NT2/D1 (cell line): ENCODE results near the gene MINDY1.

ENCODE experiments used
- DNase-seq: peaks from one replicate; pipeline ENCODE4 v3.0.0-alpha.2; 2011; ENCODE audit warnings: low read depth, low spot score
- H3K27me3 ChIP-seq: 2 replicates; pipeline ENCODE4 v1.6.0; 2011; ENCODE audit warnings: mild to moderate bottlenecking; ENCODE audit not compliant: insufficient read length, insufficient read depth
- H3K36me3 ChIP-seq: 2 replicates; pipeline ENCODE4 v1.6.1; 2011; ENCODE audit warnings: mild to moderate bottlenecking, low read length, mixed read lengths; ENCODE audit not compliant: insufficient read depth, insufficient read length
- H3K4me1 ChIP-seq: 2 replicates; pipeline ENCODE4 v1.5.1; 2011; ENCODE audit not compliant: insufficient read depth, insufficient read length
- H3K4me3 ChIP-seq: 2 replicates; pipeline ENCODE4 v1.5.1; 2011; ENCODE audit warnings: low read depth; ENCODE audit not compliant: insufficient read length
- H3K9ac ChIP-seq: 2 replicates; pipeline ENCODE4 v1.6.0; 2011; ENCODE audit warnings: low read depth; ENCODE audit not compliant: insufficient read length
- H3K9me3 ChIP-seq: 2 replicates; pipeline ENCODE4 v1.5.1; 2011; ENCODE audit warnings: mild to moderate bottlenecking, low read length; ENCODE audit not compliant: insufficient read depth
- SUZ12 ChIP-seq: IDR thresholded peaks from 2 replicates; pipeline ENCODE4 v1.6.1; 2011; ENCODE audit not compliant: insufficient read length, insufficient read depth; ENCODE audit errors: extremely low read depth
- YY1 ChIP-seq: IDR thresholded peaks from 2 replicates; pipeline ENCODE4 v1.6.1; 2011; ENCODE audit not compliant: insufficient read length, insufficient read depth
- ZNF274 ChIP-seq: IDR thresholded peaks from 2 replicates; pipeline ENCODE4 v1.6.1; 2011; ENCODE audit warnings: mild to moderate bottlenecking, low read depth, low read length

Gene MINDY1

DNA sequence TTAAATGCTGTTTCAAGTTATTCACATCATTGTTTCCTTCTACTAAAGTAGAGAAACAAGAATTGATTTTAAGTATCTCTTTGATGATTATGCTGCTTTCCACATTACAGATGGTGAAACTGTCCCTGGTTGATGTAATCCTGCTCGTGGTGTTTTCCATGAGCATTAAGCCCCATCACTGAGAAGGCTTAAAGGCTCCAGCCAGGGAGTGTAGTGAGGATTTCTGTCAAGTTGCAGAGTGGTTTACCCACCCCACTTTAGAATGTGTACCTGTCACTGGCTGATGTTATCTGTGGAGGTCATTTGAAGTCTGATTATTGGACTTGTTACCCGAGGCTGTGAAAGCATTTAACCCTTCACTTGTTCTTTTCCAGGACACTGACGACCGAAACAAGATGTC, 44.9 kb downstream of the MINDY1 start:
- peaks cover 89% of the 10 kb centered on the region for H3K36me3 ChIP-seq
- no peaks in the 10 kb centered on the region for H3K9me3 ChIP-seq
- H3K4me3 ChIP-seq: no peak overlapping the region
- no peaks in the 10 kb centered on the region for H3K4me1 ChIP-seq
- no peak for TF ChIP-seq ZNF274
- no peak for TF ChIP-seq SUZ12
- TF ChIP-seq YY1: no peak
- no peak overlapping the region for H3K9ac ChIP-seq
- no peak for DNase-seq
- H3K27me3 ChIP-seq: no peaks in the 10 kb centered on the region

DNA sequence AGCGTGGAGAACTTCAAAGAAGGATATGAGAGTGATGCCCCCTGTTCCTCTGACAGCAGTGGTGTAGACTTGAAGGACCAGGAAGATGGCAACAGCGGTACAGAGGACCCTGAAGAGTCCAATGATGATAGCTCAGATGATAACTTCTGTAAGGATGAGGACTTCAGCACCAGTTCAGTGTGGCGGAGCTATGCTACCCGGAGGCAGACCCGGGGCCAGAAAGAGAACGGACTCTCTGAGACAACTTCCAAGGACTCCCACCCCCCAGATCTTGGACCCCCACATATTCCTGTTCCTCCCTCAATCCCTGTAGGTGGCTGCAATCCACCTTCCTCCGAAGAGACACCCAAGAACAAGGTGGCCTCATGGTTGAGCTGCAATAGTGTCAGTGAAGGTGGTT, 46.1 kb downstream of the MINDY1 start:
- Histone ChIP-seq H3K36me3 (peaks cover 87% of the 10 kb centered on the region), H3K27me3 (no peaks in the 10 kb centered on the region), H3K9me3 (no peaks in the 10 kb centered on the region), H3K9ac (no peak overlapping the region), H3K4me1 (no peaks in the 10 kb centered on the region), H3K4me3 (no peak overlapping the region)
- DNase-seq: no peak
- TF ChIP-seq ZNF274 (no peak), YY1 (no peak), SUZ12 (no peak)

DNA sequence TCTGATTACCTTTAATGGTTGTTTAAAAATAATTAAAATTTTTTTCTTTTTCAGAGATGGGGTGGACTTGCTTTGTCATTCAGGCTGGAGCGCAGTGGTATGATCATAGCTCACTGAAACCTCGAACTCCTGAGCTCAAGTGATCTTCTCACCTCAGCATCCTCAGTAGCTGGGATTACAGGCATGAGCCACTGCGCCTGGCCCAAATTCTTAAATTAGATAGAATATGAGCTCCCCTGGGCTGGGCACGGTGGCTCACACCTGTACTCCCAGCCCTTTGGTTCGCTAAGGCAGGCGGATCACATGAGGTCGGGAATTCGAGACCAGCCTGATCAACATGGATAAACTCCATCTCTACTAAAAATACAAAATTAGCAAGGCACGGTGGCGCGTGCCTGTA, 49.0 kb downstream of the MINDY1 start:
- no peaks in the 10 kb centered on the region for H3K9me3 ChIP-seq
- no peaks in the 10 kb centered on the region for H3K4me1 ChIP-seq
- DNase-seq: no peak
- H3K4me3 ChIP-seq: no peak overlapping the region
- peaks cover 81% of the 10 kb centered on the region for H3K36me3 ChIP-seq
- H3K9ac ChIP-seq: no peak overlapping the region
- H3K27me3 ChIP-seq: no peaks in the 10 kb centered on the region
- no peak for TF ChIP-seq SUZ12
- TF ChIP-seq YY1: no peak
- no peak for TF ChIP-seq ZNF274

DNA sequence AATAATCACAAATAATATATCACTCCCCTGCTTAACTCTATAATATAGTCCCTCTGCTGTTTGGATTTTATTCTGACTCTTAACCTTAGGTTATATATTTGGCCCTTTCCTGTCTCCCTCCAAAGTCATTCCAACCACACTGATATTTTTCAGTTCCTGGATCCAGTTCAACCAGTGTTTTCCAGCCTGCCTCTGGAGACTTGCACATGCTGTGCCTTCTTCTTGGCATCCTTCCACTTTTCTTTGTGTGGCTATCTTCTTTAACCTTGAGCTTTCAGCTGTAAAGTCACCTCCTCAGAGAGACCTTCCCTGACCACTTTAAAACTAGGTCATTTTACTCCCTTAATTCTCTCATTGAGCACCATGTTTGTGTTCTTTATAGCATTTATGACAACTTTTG, 51.4 kb downstream of the MINDY1 start:
- Histone ChIP-seq H3K9me3 (no peaks in the 10 kb centered on the region), H3K36me3 (peaks cover 83% of the 10 kb centered on the region), H3K4me1 (no peaks in the 10 kb centered on the region), H3K27me3 (no peaks in the 10 kb centered on the region), H3K4me3 (no peak overlapping the region), H3K9ac (no peak overlapping the region)
- DNase-seq: no peak
- TF ChIP-seq ZNF274 (no peak), YY1 (no peak), SUZ12 (no peak)

DNA sequence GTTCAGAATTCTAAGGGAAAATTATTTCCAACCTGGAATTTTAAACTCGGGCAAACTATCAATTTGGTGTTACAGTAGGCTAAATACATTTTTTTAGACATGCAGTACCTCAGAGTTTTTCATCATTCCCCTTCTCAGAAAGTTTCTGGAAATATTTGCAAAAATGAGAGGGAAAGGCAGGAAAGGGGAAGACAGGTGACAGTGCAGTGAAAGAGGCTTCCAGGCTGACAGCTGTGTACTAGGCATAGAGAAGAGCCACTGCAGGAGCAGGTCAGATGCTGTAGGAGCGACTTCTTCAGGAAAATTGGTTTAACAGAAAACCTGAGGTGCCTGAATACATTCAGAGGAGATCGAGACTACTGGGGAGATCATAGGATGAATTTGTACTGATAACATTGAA, 52.0 kb downstream of the MINDY1 start:
- no peak for TF ChIP-seq ZNF274
- no peak for TF ChIP-seq YY1
- no peak for TF ChIP-seq SUZ12
- Histone ChIP-seq H3K9ac (no peak overlapping the region), H3K27me3 (no peaks in the 10 kb centered on the region), H3K36me3 (peaks cover 84% of the 10 kb centered on the region), H3K4me3 (no peak overlapping the region), H3K9me3 (no peaks in the 10 kb centered on the region), H3K4me1 (no peaks in the 10 kb centered on the region)
- no peak for DNase-seq
